Measurements from ENCODE around the gene CCDC188. TPM values are rescaled to one million over a fixed set of nuclear protein-coding genes. Genes with fewer than 3 reads are reported as not detected.

CCDC188 gene
- total RNA-seq, 1 experiment from 2014 or later = not detected

GRCh38 chr22:20171288-20172140 is 20.7 kb upstream of the CCDC188 start:
- BruUV-seq (replicated peaks) = no TSS peak
- DNase-seq = no peak
- Histone ChIP-seq H2AFZ (no peak overlapping the region), H3F3A (ENCODE audit: insufficient read depth, low read depth) (no peaks in the 10 kb centered on the region), H3K36me3 (ENCODE audit: low read depth) (no peaks in the 10 kb centered on the region), H3K79me2 (ENCODE audit: low read depth) (no peaks in the 10 kb centered on the region), H3K27me3 (ENCODE audit: insufficient read depth, low read depth) (peaks cover 22% of the 10 kb centered on the region), H3K9me2 (ENCODE audit: insufficient read depth) (no peaks in the 10 kb centered on the region), H3K4me3 (no peak overlapping the region), H3K9me3 (ENCODE audit: insufficient read depth, low read depth) (no peaks in the 10 kb centered on the region), H3K4me1 (replicated peaks; ENCODE audit: insufficient read depth) (no peaks in the 10 kb centered on the region), H3K4me2 (no peak overlapping the region), H3K27ac (no peak overlapping the region), H4K20me1 (ENCODE audit: insufficient read depth) (no peaks in the 10 kb centered on the region)
- CTCF ChIA-PET = no interaction called here
- POLR2A ChIA-PET (ENCODE audit: unreplicated experiment) = no interaction called here
- intact Hi-C loops (cut with micrococcal nuclease; ENCODE audit: unreplicated experiment) = no loop called here
- no peak for TF ChIP-seq CTCF (conservative IDR thresholded peaks at IDR 0.05)

GRCh38 chr22:20170170-20170569 is 19.3 kb upstream of the CCDC188 start:
- intact Hi-C loops (cut with micrococcal nuclease; ENCODE audit: unreplicated experiment) = no loop called here
- H3K27ac ChIP-seq = no peak overlapping the region
- CTCF ChIA-PET = no interaction called here
- DNase-seq = no peak
- no peak overlapping the region for H3K4me3 ChIP-seq
- no peaks in the 10 kb centered on the region for H3F3A ChIP-seq (ENCODE audit: insufficient read depth, low read depth)
- H3K27me3 ChIP-seq (ENCODE audit: insufficient read depth, low read depth) = peaks cover 23% of the 10 kb centered on the region
- H3K9me2 ChIP-seq (ENCODE audit: insufficient read depth) = no peaks in the 10 kb centered on the region
- no peak overlapping the region for H2AFZ ChIP-seq
- no peaks in the 10 kb centered on the region for H3K36me3 ChIP-seq (ENCODE audit: low read depth)
- BruUV-seq (replicated peaks) = no TSS peak
- no peaks in the 10 kb centered on the region for H4K20me1 ChIP-seq (ENCODE audit: insufficient read depth)
- H3K79me2 ChIP-seq (ENCODE audit: low read depth) = no peaks in the 10 kb centered on the region
- no peaks in the 10 kb centered on the region for H3K4me1 ChIP-seq (replicated peaks; ENCODE audit: insufficient read depth)
- no peaks in the 10 kb centered on the region for H3K9me3 ChIP-seq (ENCODE audit: insufficient read depth, low read depth)
- no peak for TF ChIP-seq EZH2 (IDR thresholded peaks at IDR 0.05; ENCODE audit: low read depth)
- TF ChIP-seq CTCF (conservative IDR thresholded peaks at IDR 0.05) = no peak
- POLR2A ChIA-PET (ENCODE audit: unreplicated experiment) = no interaction called here
- no peak overlapping the region for H3K4me2 ChIP-seq

- no peaks in the 10 kb centered on the region for H3F3A ChIP-seq (ENCODE audit: insufficient read depth, low read depth)
- no TSS peak for BruUV-seq (replicated peaks)
- H3K4me3 ChIP-seq = no peak overlapping the region
- H3K27ac ChIP-seq = no peak overlapping the region
- TF ChIP-seq CTCF (conservative IDR thresholded peaks at IDR 0.05) (no peak), EZH2 (IDR thresholded peaks at IDR 0.05; ENCODE audit: low read depth) (no peak)
- H3K9me2 ChIP-seq (ENCODE audit: insufficient read depth) = no peaks in the 10 kb centered on the region
- peaks cover 19% of the 10 kb centered on the region for H3K27me3 ChIP-seq (ENCODE audit: insufficient read depth, low read depth)
- H3K4me1 ChIP-seq (replicated peaks; ENCODE audit: insufficient read depth) = no peaks in the 10 kb centered on the region
- no peak overlapping the region for H2AFZ ChIP-seq
- no peaks in the 10 kb centered on the region for H4K20me1 ChIP-seq (ENCODE audit: insufficient read depth)
- DNase-seq = no peak
- H3K4me2 ChIP-seq = no peak overlapping the region
- ChIA-PET POLR2A (ENCODE audit: unreplicated experiment) (no interaction called here), CTCF (no interaction called here)
- H3K79me2 ChIP-seq (ENCODE audit: low read depth) = no peaks in the 10 kb centered on the region
- no peaks in the 10 kb centered on the region for H3K36me3 ChIP-seq (ENCODE audit: low read depth)
- intact Hi-C loops (cut with micrococcal nuclease; ENCODE audit: unreplicated experiment) = no loop called here
- H3K9me3 ChIP-seq (ENCODE audit: insufficient read depth, low read depth) = no peaks in the 10 kb centered on the region
These were observed 18.5 kb upstream of the CCDC188 start for GRCh38 chr22:20169253-20169822.
